GM18909 (cell line): Measurements from ENCODE around the gene RNF115.
"Not testable (repeated sequence)": the region's sequence is repeated elsewhere in the genome, so short reads cannot be mapped to it uniquely, and the experiment has no call there.

Source experiments
- ATAC-seq: cut with Tn5 transposase; IDR thresholded peaks from one replicate; pipeline ENCODE4 v1.9.1; 2021; ENCODE audit warnings: mild to moderate bottlenecking; ENCODE audit not compliant: unreplicated experiment, poor library complexity

RNF115 gene

DNA sequence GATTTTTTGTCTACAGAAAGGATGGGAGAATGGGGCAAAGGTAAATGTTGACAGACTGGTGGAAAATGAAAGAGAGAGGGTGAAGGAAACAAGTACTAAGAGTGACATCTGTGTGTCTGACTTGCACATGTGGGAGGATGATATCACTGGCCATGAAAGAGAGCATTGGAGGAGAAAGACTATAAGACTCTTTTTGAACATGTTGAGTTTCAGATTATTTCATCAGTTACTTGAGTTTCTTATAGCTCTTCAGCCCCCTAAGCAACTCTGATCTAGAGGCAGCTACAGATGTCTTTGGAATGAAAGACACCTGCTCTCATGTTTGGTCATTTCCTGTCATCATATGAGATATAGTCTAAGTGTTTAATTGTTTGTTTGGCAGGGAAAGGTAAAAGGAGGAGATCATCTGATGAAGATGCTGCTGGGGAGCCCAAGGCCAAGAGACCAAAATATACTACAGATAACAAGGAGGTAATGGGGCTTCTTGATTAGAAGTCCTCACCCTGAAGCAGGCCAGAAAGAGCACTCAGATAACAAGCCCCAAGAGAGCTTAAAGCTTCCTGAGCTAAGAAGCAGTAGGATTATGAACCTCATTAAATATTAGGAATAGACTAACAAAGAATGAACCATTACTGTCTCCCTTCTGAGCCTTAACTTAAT lies 4.6 kb upstream of the RNF115 start:
- ATAC-seq = no peak

- no peak for ATAC-seq
Measured at GRCh38 chr1:145827966-145828365, 4.1 kb upstream of the RNF115 start.

DNA sequence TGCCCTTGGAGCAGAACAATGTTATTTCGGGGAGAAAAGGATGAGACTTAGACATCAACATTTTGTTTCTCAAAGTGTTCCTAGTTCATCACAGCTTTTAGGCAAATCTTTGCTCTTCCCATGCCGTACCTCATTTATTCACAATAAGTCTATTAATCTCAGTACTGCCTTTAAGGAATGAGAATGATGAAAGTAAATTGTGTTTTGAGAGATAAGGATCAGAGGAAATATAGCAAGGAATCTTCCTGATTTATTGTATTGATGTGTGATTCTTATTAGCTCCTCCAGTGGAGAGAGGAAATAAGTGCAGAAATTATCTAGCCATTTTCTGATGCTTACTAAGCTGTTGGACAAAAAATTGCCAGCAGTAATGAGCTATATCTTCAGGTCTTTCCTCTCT lies 2.1 kb upstream of the RNF115 start:
- ATAC-seq = no peak

DNA sequence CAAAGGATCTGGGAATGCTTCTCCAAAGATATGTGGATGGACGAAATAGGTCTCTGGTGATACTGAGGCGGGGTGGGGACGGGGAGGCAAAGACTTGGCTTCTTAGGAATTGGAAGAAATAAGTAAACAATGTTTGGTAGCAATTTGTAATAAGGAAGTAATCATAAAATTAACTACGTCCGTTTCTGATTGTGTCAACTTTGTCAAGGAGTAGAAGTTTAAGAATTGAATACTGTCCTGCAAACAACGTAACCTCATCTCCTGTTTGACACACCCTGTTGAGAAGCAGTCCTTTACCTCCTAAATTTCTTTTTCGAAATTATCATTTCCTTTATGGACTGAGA lies 576 bp upstream of the RNF115 start:
- no peak for ATAC-seq

DNA sequence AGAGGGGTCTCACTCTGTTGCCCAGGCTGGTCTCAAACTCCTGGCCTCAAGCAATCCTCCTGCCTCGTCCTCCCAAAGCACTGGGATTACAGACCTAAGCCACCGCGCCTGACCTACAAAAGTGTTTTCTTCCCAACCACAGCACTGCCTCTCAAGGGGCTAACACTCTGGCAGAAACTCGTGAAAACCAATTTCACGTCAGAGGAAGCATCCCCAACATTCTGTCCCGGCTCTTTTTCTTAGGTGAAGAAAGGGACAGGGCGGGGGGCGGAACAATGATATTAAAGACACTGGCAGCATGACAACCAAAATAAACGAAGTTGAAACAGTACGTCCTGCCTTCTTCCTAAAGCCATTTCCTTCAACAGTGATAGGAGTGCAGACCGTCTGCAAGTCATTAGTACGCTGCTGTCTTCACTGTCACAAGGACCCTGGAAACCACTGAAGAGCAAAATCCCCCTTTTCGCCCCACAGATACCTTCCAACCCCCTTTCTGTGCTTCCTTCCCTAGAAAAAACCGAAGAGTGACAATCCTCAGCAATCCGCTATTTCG lies 1.0 kb downstream of the RNF115 start:
- not testable (repeated sequence) for ATAC-seq

- peak; percentile 39 for ATAC-seq
Measured at GRCh38 chr1:145818095-145818494, 5.8 kb downstream of the RNF115 start.

DNA sequence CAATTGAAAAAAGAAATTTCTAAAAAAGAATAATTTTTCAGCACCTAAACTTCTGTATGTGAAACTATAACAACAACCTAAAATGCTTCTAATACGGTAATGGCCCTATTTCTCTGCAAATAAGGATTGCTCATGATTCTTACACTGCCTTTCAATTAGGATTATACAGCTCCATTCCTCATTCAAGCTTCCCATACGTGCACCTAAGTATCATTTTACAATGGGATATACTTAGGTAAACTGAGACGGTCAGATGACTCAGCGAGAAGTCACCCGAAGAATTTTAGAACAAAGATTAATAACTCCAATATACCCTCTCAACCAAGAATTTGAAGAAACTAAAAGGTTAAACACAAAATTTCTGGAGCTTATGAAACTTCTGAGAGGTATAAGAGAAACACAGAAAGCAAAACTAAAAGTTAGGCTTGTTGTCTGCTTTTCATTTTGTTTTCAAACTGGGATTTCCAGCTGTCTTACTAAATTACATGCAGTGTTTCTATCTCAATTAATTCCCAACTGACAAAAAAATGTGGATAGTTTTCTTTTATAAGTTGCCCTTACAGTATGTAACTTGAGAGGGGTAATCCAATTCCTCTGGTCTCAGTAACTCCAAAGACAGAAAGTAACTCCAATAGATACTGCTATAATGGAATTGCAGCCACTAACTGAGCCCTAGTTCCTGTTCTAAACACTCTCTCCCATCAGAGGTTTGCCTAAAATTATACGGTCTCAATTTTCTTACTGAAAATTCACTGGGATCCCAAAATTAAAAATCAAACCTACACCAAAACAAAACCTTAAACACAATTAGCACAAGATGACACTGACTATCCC lies 10.7 kb downstream of the RNF115 start:
- not testable (repeated sequence) for ATAC-seq

DNA sequence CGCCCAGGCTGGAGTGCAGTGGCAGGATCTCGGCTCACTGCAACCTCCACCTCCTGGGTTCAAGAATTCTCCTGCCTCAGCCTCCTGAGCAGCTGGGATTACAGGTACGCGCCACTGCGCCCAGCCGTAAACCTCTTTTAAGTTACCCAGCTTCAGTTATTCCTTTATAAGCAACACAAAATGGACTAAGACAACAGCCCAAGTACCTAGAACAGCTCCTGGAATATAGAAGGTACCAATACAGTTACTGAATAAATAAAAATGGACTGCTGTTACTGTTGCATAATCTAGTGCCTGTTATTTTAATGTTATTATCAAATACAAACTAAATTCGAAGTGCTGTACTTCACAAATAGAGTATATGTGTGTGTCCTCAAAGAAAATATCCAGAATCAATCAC lies 17.1 kb downstream of the RNF115 start:
- ATAC-seq = no peak

DNA sequence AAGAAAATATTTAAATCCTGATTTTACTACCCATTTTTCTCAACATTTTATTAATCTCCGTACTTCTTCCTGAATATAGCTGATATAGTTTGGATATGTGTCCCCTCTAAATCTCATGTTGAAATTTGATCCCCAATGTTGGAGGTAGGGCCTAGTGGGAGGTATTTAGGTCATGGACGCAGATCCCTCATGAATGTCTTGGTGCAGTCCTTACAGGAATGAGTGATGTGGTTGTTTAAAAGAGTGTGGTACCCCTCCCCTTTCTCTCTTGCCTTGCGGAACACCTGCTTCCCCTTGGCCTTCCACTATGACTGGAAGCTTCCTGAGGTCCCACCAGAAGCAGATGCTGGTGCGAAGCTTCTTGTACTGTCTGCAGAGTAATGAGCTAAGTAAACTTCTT lies 17.5 kb downstream of the RNF115 start:
- ATAC-seq = no peak

DNA sequence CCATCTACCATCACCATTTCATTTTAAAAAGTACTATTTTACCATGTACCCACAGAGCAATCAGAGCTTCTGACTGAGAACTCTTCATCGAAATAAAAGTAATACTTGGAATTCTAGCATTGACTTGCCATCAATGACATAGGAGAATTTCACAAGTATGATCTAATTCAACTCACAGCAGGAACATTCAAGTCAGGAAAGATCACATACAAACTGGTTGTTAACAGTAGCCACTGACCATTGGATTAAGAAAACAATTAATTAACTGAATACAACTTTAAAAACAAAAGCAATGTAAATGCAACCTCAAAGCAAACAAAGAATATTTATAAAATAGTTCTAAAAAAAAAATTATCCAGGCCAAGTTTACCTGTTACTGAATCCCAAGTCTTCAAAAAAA lies 18.8 kb downstream of the RNF115 start:
- ATAC-seq = no peak

DNA sequence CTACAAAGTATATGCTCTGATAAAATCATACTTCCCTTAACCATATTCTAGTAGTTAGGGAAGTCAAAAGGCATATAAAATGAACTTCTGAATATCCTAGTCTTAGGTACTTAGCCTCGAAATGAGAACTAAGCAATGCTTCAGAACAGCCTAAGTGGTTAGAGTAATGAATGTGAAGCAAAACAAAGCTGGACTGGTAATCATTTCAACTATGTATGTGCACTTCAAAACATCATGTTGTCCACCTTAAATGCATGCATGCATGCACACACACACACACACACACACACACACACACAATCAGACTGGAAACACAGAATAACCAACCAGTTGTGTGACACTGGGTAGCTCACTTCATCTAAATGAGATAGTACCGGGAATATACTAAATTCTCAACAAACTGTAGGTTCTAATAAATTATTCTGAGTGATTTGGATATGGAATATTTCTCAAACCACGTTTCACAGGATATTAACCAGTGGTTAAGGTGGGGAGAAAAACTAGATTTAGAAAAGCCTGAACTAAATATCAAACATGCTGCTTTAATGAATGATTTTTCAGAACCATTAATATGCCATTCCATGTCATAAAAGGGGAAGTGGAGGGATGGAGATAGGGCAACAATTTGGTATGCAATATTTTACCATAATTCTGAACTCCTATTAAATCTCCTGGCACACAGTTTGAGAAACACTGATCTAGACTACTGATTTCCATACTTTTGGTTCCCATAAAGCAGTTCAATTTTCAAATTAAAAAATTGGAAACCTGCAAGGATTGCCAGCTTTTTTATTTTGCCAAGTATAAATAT lies 19.5 kb downstream of the RNF115 start:
- no peak for ATAC-seq

GRCh38 chr1:145799806-145800205 lies 24.1 kb downstream of the RNF115 start:
- ATAC-seq = no peak

DNA sequence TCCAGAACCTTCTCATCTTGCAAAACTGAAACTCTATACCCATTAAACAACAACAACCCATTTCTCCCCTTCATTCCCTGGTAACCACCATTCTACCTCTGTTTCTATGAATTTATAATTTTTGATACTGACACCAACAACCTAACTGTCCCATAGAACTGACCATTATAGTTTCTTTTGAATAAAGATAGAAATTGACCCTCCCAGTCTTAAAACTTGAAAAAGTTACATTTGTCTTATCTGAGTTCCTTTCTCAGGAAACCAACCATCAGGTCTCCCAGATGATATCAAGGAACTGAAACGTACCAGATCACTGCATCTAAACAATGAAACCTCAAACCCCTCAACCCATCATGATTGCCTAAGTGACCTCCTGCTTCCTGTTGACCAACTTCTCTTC lies 27.1 kb downstream of the RNF115 start:
- ATAC-seq = no peak

GRCh38 chr1:145795257-145795881 lies 28.5 kb downstream of the RNF115 start:
- no peak for ATAC-seq

- no peak for ATAC-seq
Measured at GRCh38 chr1:145792484-145792883, 31.4 kb downstream of the RNF115 start.

DNA sequence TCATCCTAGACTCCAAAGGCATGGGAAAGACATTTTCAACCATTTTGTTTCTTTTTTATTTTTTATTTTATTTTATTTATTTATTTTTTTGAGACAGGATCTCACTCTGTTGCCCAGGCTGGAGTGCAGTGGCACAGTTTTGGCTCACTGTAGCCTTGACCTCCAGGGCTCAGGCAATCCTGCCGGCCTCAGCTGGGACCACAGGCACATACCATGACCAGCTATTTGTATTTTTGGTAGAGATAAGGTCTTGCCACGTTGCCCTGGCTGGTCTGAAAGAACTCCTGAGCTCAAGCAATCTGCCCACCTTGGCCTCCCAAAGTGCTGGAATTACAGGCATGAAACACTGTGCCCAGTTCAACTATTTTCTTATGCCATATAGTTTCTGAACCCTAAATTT lies 32.0 kb downstream of the RNF115 start:
- ATAC-seq = not testable (repeated sequence)

DNA sequence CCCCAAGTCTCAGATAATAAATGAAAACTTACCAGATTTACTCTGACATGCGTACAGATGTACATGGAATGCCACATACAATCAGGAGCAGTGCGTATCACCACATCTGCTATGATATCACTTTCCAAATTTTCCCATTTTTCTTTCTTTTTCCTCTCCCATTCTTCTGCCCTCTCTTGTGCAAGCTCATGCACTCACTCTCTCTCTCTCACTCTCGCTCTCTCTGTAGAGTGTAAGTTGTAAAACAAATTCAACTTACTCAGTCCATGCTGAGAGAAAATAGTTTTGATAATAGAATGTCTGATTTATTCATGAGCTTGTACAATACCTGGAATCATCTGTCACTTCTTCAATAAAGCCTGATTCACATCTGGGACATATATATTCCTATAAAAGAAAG lies 35.3 kb downstream of the RNF115 start:
- ATAC-seq = no peak

- no peak for ATAC-seq
Measured at GRCh38 chr1:145786271-145786670, 37.6 kb downstream of the RNF115 start.

DNA sequence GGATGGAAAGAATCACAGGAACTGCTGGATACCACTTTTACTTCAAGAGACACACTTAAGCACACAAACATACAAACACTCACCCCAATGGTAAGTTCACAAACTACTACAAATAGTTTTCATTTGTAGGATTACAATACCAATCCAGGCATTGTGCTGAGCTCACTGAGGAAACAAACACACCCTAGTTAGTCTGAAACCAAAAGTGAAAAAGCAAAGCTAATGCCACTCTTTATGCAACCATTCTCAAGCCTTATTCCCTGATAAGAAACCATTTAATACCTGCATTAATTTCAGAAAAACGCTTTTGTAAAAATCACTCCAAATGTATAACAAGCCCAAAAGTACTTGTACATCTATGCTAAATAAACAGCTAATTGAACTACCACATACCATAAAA lies 38.3 kb downstream of the RNF115 start:
- no peak for ATAC-seq

DNA sequence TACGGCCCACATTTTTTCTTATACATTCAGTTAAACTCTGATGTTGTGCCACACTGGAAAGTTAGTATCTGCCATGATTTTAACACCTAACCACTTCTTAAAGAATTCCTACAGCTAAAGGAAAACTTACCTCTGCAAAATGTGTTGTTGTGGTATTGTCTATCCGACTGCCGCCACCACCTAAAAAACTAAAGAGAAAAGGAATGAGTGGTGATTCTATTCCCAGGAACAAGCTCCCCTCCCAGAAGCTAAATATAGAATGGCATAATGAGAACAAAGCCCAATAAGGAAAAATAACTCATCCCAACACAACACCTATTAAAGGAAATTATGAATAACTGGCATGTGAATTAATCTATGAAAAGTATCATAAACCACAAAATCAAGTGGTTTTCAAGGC lies 39.5 kb downstream of the RNF115 start:
- ATAC-seq = no peak
